GM18907 (cell line): Measurements from ENCODE around the gene ZNF577.
"Not testable (repeated sequence)": the region's sequence is repeated elsewhere in the genome, so short reads cannot be mapped to it uniquely, and the experiment has no call there.

Experiments
- ATAC-seq: cut with Tn5 transposase; IDR thresholded peaks from one replicate; pipeline ENCODE4 v1.9.1; 2021; ENCODE audit warnings: mild to moderate bottlenecking, moderate library complexity; ENCODE audit not compliant: unreplicated experiment

ZNF577 gene

GRCh38 chr19:51887522-51888498 lies at the start of gene ZNF577:
Gene ZNF577, minus strand, starts transcription at chr19:51887951. Its CDS starts 7,569 bp downstream, at chr19:51880382.
- ATAC-seq, result no peak

DNA sequence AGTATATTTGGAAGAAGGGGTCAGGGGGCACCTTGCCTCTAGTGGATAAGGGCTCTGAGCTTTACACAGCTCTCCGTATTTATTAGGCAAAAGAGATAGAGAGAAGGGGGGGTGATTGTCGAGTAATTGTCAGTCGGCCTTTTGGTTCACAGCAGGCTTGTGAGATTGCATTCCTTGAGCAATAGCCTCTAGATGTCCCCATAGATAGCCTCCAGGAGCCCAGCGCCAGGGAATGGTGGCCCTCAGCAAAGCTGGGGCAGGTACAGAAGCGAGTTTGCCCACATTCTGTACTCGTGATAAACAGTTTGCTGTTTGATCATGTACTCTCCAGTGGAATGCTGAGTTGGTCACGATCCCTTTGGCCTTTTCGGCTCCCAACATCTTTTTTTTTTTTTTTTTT lies 44.2 kb upstream of the ZNF577 start:
- ATAC-seq, result no peak

DNA sequence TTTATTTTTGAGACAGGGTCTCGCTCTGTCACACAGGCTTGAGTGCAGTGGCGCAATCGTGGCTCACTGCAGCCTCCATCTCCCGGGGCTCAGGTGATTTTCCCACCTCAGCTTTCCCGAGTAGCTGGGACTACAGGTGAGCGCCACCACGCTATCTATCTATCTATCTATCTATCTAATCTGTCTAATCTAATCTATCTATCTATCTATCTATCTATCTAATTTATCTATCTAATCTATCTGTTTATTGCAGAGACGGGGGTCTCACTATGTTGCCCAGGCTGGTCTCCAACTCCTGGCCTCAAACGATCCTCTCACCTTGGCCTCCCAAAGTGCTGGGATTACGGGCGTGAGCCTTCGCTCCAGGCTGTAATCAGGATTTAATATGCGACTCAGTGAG lies 40.1 kb upstream of the ZNF577 start:
- ATAC-seq, result no peak

DNA sequence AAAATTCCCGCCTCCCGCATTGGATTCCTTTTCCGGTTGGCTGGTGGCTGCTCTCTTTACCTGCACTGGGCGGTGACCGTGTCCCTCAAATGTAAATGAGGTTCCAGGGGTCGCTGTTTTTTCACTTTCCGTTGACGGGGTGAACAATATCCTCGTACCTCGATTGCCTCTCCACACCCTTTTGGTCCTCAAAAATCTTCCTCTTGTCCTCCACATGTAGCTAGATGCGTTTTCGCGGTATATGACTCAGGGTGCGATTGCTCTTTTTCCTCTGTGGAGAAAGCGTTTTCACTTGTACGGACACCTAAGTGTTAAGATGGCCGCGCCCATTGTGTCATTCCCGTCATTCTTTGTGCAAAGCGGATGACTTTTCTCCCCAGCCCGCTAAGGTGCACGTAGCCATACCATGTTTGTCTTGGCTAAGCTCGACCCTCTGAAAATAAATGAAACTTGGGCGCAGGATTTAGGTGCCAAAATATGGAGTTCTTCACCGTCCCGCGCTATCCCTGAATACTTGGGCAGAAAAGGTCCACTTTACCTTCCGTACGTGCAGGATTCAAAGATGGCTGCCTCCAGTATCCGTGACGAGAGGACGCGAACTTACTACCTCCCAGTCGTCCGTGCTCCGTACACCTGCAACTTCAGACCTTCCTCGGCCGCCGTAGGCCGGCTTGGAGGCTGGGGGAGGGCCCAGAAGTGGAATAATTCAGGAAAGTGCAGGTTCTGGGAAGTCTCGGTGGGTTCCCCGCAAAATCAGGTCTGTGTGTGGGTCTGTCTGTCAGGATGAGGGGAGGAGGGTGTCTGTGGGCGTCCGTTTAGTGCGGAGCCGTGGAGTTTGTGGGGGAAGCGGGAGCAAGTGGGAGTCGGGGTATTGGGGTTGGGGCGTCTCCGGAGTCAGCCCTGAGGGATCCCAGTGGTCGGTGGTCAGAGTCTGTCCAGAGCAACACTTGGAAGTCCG lies 39.3 kb upstream of the ZNF577 start, which contains the start of gene ZNF613:
ZNF613 (plus strand) TSS at position 689 of the 958 bp plus-strand sequence. CDS start 8,749 bp downstream, outside the sequence.
- peak; percentile 88 for ATAC-seq

GRCh38 chr19:51926426-51926783 lies 38.7 kb upstream of the ZNF577 start:
- ATAC-seq, result no peak

GRCh38 chr19:51921949-51922348 lies 34.2 kb upstream of the ZNF577 start:
- ATAC-seq, result no peak

- ATAC-seq, result no peak
Observed at GRCh38 chr19:51919606-51920005, 31.9 kb upstream of the ZNF577 start.

DNA sequence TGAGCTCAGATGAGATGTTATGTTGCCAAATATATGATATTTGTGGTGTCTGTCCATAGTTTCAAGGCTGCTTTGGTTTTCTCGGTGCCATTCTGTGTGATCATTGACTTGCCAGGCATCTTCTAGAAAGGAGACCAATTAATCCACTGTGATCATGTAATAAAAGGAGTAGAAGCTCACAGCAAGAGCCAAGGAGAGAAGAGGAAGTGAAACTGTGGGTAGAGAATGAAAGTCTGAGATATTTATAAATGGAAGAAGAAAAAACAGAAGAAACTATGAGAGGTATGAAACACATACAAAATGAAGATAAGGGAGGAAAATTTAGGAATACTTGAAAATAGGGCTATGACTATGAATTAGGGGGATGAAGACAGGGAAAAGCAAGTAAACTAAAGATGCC lies 28.4 kb upstream of the ZNF577 start:
- ATAC-seq, result no peak

DNA sequence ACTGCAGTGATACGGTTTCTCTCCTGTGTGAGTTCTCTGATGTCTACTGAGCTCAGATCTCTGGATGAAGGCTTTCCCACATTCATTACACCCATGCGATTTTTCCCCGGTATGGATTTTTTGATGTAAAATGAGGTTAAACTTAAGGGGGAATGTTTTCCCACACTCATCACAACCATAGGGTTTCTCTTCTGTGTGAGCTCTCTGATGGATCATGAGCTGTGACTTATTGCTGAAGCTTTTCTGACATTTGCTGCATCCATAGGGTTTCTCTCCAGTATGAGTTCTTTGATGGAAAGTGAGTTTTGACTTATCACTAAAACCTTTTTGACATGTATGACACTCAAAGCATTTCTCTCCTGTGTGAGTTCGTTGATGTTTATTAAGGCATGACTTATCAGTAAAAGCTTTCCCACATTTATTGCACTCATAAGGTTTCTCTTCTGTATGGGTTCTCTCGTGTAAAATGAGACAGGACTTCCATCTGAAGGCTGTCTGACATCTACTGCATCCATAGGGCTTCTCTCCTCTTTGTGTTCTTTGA lies 27.6 kb upstream of the ZNF577 start:
- ATAC-seq, result no peak

DNA sequence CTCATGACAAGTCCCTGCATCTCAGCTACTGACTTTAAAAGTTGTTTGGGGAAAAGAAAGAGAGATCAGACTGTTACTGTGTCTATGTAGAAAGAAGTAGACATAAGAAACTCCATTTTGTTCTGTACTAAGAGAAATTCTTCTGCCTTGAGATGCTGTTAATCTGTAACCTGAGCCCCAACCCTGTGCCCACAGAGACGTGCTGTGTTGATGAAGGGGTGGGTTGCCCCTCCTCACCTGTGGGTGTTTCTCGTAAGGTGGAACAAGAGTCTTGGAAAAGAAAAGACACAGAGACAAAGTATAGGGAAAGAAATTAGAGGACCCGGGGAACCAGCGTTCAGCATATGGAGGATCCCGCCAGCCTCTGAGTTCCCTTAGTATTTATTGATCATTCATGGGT lies 20.2 kb upstream of the ZNF577 start:
- not testable (repeated sequence) for ATAC-seq

- not testable (repeated sequence) for ATAC-seq
Observed at GRCh38 chr19:51906108-51906507, 18.4 kb upstream of the ZNF577 start.

DNA sequence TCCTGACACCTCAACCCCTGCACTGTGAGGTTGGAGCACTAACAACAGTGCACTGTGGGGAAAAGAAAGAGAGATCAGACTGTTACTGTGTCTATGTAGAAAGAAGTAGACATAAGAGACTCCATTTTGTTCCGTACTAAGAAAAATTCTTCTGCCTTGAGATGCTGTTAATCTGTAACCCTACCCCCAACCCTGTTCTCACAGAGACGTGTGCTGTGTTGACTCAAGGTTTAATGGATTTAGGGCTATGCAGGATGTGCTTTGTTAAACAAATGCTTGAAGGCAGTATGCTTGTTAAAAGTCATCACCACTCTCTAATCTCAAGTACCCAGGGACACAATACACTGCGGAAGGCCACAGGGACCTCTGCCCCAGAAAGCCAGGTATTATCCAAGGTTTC lies 17.9 kb upstream of the ZNF577 start:
- not testable (repeated sequence) for ATAC-seq

DNA sequence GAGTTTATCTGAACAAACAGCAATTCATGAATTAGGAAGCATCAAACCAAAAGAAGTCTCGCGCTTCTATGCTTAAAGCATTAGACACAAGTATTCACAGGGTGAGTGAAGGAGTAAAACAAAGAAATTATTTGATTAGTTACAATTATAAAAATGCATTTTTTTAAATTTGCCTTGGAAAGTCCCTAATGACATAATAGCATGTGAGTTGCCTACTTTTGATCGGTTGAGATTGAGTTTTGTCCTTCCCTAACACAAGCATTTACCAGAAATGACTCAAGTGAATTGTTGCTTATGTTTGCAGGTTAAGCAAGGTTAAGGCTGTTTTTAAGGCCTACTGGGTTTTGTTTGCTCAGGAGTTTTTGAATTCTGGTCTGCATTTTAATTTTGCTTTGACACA lies 17.5 kb upstream of the ZNF577 start:
- ATAC-seq, result no peak

DNA sequence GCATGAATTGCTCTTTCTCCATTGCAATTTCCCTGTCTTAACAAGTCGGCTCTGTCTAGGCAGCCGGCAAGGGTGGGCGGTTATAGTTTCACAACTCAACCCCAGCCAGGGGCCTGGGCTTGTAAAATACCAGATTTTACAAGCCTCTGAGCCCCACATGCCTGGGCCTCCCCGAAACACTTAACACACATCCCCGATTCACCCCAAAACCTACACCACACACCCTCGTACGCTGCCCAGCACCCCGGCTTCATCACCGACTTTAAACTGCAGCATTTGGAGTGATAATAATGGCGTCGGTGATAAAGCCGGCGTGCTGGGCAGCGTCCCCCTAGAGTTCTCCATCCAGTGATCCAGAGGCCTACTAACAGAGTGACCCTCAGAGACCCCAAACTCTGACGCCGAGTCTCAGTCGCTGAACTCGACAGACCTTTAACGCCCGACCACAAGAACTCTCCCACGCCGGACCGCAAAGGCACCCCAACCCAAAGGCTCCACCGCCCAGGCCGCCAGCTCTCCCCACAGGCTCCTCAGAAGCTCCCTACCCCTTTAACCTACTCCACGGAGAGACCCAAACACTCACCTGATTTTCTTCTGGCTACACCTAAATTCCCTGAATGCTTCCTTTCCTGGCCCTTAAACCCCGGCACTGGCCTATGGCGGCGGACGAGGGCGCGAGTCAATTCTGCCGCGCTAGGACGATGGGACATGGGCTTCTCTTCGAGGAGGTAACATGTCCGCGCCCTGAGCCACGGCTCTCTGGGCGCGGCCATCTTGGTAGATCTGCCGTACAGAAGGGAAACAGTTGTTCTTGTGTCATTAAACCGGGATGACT lies 16.8 kb upstream of the ZNF577 start, which contains the start of gene ZNF649:
ZNF649 (minus strand) TSS at position 687 of the 835 bp plus-strand sequence. CDS start 4,910 bp downstream, outside the sequence.
- ATAC-seq, result peak; percentile 92

GRCh38 chr19:51903192-51903591 lies 15.4 kb upstream of the ZNF577 start:
- no peak for ATAC-seq

GRCh38 chr19:51901860-51902259 lies 14.1 kb upstream of the ZNF577 start:
- ATAC-seq, result no peak

DNA sequence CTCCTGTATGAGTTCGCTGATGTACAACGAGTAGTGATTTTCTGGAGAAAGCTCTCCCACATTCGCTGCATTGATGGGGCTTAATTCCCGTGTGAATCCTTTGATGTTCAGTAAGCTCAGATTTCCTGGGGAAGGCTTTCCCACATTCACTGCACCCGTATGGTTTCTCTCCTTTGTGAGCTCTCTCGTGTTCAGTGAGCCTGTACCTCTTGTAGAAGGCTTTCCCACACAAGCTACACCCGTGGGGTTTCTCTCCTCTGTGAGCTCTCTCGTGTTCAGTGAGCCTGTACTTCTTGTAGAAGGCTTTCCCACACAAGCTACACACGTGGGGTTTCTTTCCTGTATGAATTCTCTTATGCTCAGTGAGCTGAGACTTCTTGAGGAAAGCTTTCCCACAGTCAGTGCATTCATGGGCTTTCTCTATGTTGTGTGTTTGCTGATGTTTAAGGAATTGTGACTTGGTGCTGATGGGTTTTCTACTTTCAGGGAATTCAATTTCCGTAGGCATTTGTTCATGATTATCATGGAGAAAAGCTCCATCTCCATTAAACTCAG lies 3.5 kb upstream of the ZNF577 start:
- ATAC-seq, result no peak

DNA sequence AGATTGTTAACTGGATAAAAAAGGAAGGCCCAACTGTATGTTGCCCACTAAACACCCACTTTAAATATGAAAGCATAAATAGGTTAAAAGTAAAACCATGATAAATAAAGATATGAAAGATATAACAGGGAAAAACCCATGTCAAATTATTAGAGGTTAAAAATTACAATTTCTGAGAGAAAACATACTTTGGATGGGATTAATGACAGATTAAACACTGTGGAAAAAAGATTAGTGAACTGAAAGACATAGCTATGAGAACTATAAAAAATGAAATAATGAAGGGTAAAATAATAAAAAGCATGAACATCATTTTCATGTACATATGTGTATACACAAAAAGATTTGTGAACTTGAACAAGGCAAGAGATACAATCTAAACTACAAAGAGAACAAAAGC lies 2.2 kb upstream of the ZNF577 start:
- no peak for ATAC-seq

- no peak for ATAC-seq
Observed at GRCh38 chr19:51884713-51885112, 3.0 kb downstream of the ZNF577 start.

GRCh38 chr19:51882518-51882917 lies 5.2 kb downstream of the ZNF577 start:
- no peak for ATAC-seq
